HCT116 (cell line): ENCODE measurements around the gene TMEM30A. TPM values are rescaled to one million over a fixed set of nuclear protein-coding genes. Genes with fewer than 3 reads are reported as not detected.

Source experiments
- ATAC-seq: fragments of 200-7000 bp; cut with Tn5 transposase; 2 replicates; pipeline ENCODE4 v1.9.1; 2020; ENCODE audit warnings: mild to moderate bottlenecking, moderate library complexity
- BruUV-seq: library from RNA; stranded (reverse); fragments of 400-500 nt; replicated peaks from 2 replicates; lab custom pipeline; 2021; lab: Mats Ljungman, UMichigan
- CTCF ChIA-PET: fragments of 300-600 bp; sonication (Branson Sonifier 250); formaldehyde crosslinking; loops from one replicate; lab custom pipeline; 2021; ENCODE audit warnings: antibody characterized with exemption; lab: Charles Lee
- POLR2A ChIA-PET: fragments of 300-600, 350-600 bp; sonication (Branson Sonifier 250); formaldehyde crosslinking; loops from one replicate; lab custom pipeline; 2021; ENCODE audit warnings: antibody characterized with exemption; lab: Charles Lee
- RAD21 ChIA-PET, 2 experiments: fragments of 300-600 bp; sonication (Branson Sonifier 250); formaldehyde crosslinking; loops; one replicate each; lab custom pipeline; 2023; ENCODE audit warnings: low total read pairs in 2 of 2; ENCODE audit not compliant: uncharacterized antibody in 2 of 2, unreplicated experiment in 2 of 2, low non-redundant PET in 1 of 2; lab: Charles Lee
- DNase-seq: peaks from one replicate; pipeline ENCODE4 v3.0.0-alpha.2; 2010; ENCODE audit warnings: low read depth, low spot score
- H2AFZ ChIP-seq: fragments of 200-600 bp; shearing (Covaris generic), sonication (generic); 2 replicates; pipeline ENCODE4 v1.6.1; 2017; ENCODE audit warnings: low read depth, mixed run types, mixed read lengths, antibody characterized with exemption, low read length; ENCODE audit not compliant: poor library complexity, severe bottlenecking
- H3K27ac ChIP-seq: 2 replicates; pipeline ENCODE4 v1.5.1; 2012; ENCODE audit warnings: low read depth, low read length
- H3K27me3 ChIP-seq: fragments of 200-600 bp; sonication (generic); 2 replicates; pipeline ENCODE4 v1.6.1; 2016; ENCODE audit warnings: mixed run types, low read length, mixed read lengths; ENCODE audit not compliant: insufficient read depth
- H3K36me3 ChIP-seq, 2 experiments: fragments of 200-500 bp in 1 of 2; fragments of 200-600 bp in 1 of 2; sonication (Bioruptor generic) in 1 of 2; sonication (generic) in 1 of 2; 2 replicates each; pipeline versions ENCODE4 v1.5.1 to v1.6.1; 2014 to 2016; ENCODE audit warnings: low read length in 2 of 2, inconsistent platforms in 1 of 2, mixed read lengths in 1 of 2, mixed run types in 1 of 2; ENCODE audit not compliant: insufficient read depth in 2 of 2, control insufficient read depth in 1 of 2
- H3K4me1 ChIP-seq, 2 experiments: fragments of 200-600 bp in 1 of 2; sonication (generic) in 1 of 2; 2 replicates each; pipeline versions ENCODE4 v1.5.1 to v1.6.1; 2012 to 2017; ENCODE audit warnings: low read length in 2 of 2, inconsistent platforms in 1 of 2, mild to moderate bottlenecking in 1 of 2, mixed read lengths in 1 of 2, mixed run types in 1 of 2, moderate library complexity in 1 of 2; ENCODE audit not compliant: insufficient read depth in 2 of 2, control insufficient read depth in 1 of 2
- H3K4me2 ChIP-seq: fragments of 200-600 bp; sonication (generic); 2 replicates; pipeline ENCODE4 v1.6.1; 2017; ENCODE audit warnings: mixed run types, low read length, mixed read lengths
- H3K4me3 ChIP-seq, 2 experiments: fragments of 200-600 bp in 1 of 2; sonication (generic) in 1 of 2; replicated peaks in 1 of 2; 2 replicates each; pipeline ENCODE4 v1.5.1; 2011 to 2016; ENCODE audit warnings: low read length in 2 of 2, control low read depth in 1 of 2, low read depth in 1 of 2, mild to moderate bottlenecking in 1 of 2, mixed read lengths in 1 of 2, mixed run types in 1 of 2
- H3K79me2 ChIP-seq: fragments of 200-600 bp; sonication (generic); 2 replicates; pipeline ENCODE4 v1.6.1; 2017; ENCODE audit warnings: mild to moderate bottlenecking, mixed run types, low read length, moderate library complexity, mixed read lengths; ENCODE audit not compliant: insufficient read depth
- H3K9ac ChIP-seq: fragments of 200-600 bp; sonication (generic); 2 replicates; pipeline ENCODE4 v1.6.1; 2016; ENCODE audit warnings: low read length, mixed read lengths
- H3K9me2 ChIP-seq: fragments of 200-600 bp; sonication (generic), shearing (Covaris generic); 2 replicates; pipeline ENCODE4 v1.6.1; 2017; ENCODE audit warnings: mixed run types, mild to moderate bottlenecking, moderate library complexity; ENCODE audit not compliant: insufficient read depth
- H3K9me3 ChIP-seq, 2 experiments: fragments of 200-500 bp in 1 of 2; fragments of 200-600 bp in 1 of 2; sonication (Bioruptor generic) in 1 of 2; sonication (generic) in 1 of 2; 2 replicates each; pipeline ENCODE4 v1.6.1; 2014 to 2017; ENCODE audit warnings: low read length in 2 of 2, mixed read lengths in 2 of 2, inconsistent platforms in 1 of 2, low read depth in 1 of 2, mild to moderate bottlenecking in 1 of 2, mixed run types in 1 of 2, moderate library complexity in 1 of 2; ENCODE audit not compliant: control insufficient read depth in 1 of 2, insufficient read depth in 1 of 2
- H4K20me1 ChIP-seq: fragments of 200-600 bp; sonication (generic), shearing (Covaris generic); 2 replicates; pipeline ENCODE4 v1.6.1; 2017; ENCODE audit warnings: mixed run types, mild to moderate bottlenecking, moderate library complexity; ENCODE audit not compliant: insufficient read depth
- RAD21 ChIP-seq: IDR thresholded peaks from 2 replicates; pipeline ENCODE4 v1.6.1; 2012; ENCODE audit warnings: low read depth, mild to moderate bottlenecking
- TCF7L2 ChIP-seq: IDR thresholded peaks from 2 replicates; pipeline ENCODE4 v1.7.0; 2011; ENCODE audit warnings: borderline replicate concordance, inconsistent platforms; ENCODE audit not compliant: insufficient read depth, insufficient read length; ENCODE audit errors: extremely low read depth
- intact Hi-C: fragments of 100-400 bp; cut with micrococcal nuclease; formaldehyde crosslinking; loops from 2 replicates; pipeline ENCODE4 v1.10.0; 2022
- total RNA-seq: library from RNA; stranded (reverse); gene quantifications from one replicate; pipeline ENCODE4 v1.2.1, GENCODE V29; 2021; ENCODE audit not compliant: unreplicated experiment
- TF ChIP-seq, protein P1 (sequence below), 3 experiments: fragments of 200-600 bp in 1 of 3; sonication (generic) in 1 of 3; IDR thresholded peaks in 2 of 3; conservative IDR thresholded peaks in 1 of 3; 2 replicates each; pipeline ENCODE4 v1.5.1; 2012 to 2017; ENCODE audit warnings: low read depth in 2 of 3, low read length in 2 of 3, antibody characterized with exemption in 1 of 3, borderline replicate concordance in 1 of 3, control low read depth in 1 of 3, mild to moderate bottlenecking in 1 of 3, mixed read lengths in 1 of 3, mixed run types in 1 of 3, moderate library complexity in 1 of 3; ENCODE audit not compliant: insufficient read depth in 1 of 3

TMEM30A gene
- total RNA-seq, 1 experiment from 2014 or later: 73.4 TPM

DNA sequence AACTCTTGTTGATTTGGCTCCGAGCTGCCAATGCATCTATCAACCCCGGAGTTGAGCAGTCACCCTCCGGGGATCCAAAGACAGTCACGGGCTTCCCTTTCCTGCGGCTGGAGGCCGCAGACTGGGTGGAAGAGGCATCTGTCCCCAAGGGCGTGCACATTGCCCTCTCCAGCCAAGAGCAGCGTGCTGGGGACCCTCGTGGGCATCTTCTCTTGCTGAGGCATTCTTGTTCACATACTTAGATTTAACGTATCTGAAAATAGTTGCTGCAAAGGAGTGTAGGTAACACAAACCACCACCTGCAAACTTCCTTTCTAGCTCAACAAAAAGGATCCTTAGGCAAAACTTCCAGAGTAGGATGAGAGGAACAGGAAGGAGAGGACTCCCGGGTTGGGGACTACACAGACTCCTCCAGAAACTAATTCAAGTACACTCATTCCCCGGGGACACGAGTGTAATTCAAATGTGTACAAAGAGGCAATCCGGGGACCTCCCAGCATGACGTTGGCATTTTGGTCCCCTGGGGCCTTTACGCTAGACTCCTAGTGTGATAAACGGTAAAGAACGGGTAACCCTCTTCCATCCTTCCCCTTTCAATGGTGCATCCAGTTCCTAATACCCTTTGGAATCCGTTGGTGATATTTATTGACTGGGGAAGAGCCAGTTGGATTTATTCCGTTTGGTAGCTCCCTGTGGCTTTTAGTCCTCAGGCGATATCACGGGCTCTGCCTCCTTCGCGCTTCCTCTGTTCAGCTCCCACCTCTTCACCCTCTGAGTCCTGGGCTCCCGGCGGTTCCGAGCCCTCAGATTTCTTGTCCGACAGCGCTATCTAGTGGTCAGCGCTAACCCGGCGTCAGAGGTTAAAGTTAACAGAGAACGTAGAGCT is 76.1 kb downstream of the TMEM30A start:
- Histone ChIP-seq H3K27ac (no peak overlapping the region), H3K9me3 (no peaks in the 10 kb centered on the region), H3K79me2 (peaks cover 19% of the 10 kb centered on the region), H3K4me1 (peaks cover 8 to 23% of the 10 kb centered on the region in 2 experiments), H3K9ac (no peak overlapping the region), H2AFZ (peak overlapping the region; percentile 7), H3K36me3 (no peaks in the 10 kb centered on the region), H3K27me3 (no peaks in the 10 kb centered on the region), H3K9me2 (no peaks in the 10 kb centered on the region), H4K20me1 (no peaks in the 10 kb centered on the region), H3K4me2 (peak overlapping the region; percentile 27), H3K4me3 (no peak overlapping the region)
- ChIA-PET RAD21 (interaction anchor here (0.7 to 1.8 kb wide), 8 partner anchors 270 to 1471 kb away, joined by 3 to 7 read pairs (median 4); no protein-coding TSS in a partner anchor), POLR2A (interaction anchor here (0.9 kb wide), 1 partner anchor 1469 kb away, joined by 3 read pairs; no protein-coding TSS in a partner anchor), CTCF (interaction anchor here (0.6 to 4.4 kb wide), 43 partner anchors 8 to 1923 kb away, joined by 3 to 39 read pairs (median 4); no protein-coding TSS in a partner anchor)
- BruUV-seq: no TSS peak
- TF ChIP-seq TCF7L2: no peak
- TF ChIP-seq, protein P1, sequence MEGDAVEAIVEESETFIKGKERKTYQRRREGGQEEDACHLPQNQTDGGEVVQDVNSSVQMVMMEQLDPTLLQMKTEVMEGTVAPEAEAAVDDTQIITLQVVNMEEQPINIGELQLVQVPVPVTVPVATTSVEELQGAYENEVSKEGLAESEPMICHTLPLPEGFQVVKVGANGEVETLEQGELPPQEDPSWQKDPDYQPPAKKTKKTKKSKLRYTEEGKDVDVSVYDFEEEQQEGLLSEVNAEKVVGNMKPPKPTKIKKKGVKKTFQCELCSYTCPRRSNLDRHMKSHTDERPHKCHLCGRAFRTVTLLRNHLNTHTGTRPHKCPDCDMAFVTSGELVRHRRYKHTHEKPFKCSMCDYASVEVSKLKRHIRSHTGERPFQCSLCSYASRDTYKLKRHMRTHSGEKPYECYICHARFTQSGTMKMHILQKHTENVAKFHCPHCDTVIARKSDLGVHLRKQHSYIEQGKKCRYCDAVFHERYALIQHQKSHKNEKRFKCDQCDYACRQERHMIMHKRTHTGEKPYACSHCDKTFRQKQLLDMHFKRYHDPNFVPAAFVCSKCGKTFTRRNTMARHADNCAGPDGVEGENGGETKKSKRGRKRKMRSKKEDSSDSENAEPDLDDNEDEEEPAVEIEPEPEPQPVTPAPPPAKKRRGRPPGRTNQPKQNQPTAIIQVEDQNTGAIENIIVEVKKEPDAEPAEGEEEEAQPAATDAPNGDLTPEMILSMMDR (IDR thresholded peaks at IDR 0.05 in 2 of 3, conservative IDR thresholded peaks at IDR 0.05 in 1 of 3; ENCODE audit: borderline replicate concordance in 1 of 3, insufficient read depth in 1 of 3, low read depth in 2 of 3, low read length in 2 of 3): peak; percentile 80 to 97 (median 87); a peak in 5 of 6 replicates
- peak; percentile 95 for TF ChIP-seq RAD21
- peak; percentile 66 for DNase-seq
- intact Hi-C loops: loop anchor here (2.0 to 10.0 kb wide), 5 partner anchors 634 to 1531 kb away; no protein-coding TSS in a partner anchor
- peak; percentile 60 for ATAC-seq
